OCI-M2 (cell line): ENCODE measurements around the gene GIT1.

Experiments
- DNase-seq: peaks from one replicate; lab custom pipeline; 2025; ENCODE audit not compliant: unreplicated experiment; lab: John Stamatoyannopoulos, UW

GIT1 gene

DNA sequence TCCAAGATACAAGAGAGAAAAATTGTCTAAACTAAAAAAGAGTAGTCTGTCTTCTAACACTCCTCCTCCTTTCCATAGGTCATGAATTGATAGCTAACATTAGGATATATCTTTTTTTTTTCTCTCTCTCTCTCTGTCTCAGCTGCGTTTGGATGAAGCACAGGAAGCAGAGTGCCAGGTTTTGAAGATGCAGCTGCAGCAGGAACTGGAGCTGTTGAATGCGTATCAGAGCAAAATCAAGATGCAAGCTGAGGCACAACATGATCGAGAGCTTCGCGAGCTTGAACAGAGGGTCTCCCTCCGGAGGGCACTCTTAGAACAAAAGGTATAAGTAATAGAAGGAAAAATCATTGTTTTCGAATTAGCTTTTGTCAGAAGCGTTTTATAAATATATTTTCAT lies 55.5 kb downstream of the GIT1 start:
- DNase-seq, result no peak

GRCh38 chr17:29526322-29526721 lies 63.1 kb downstream of the GIT1 start:
- no peak for DNase-seq

- DNase-seq, result no peak
These were observed 64.8 kb downstream of the GIT1 start for GRCh38 chr17:29524692-29525091.
